ENCODE data around the gene FASTKD2.

- TF ChIP-seq CTCF (IDR thresholded peaks at IDR 0.05; ENCODE audit: low read length) (no peak), EZH2 (IDR thresholded peaks at IDR 0.05; ENCODE audit: borderline replicate concordance, low read length) (no peak)
These were observed 36.9 kb upstream of the FASTKD2 start for GRCh38 chr2:206728277-206729199.

All from OCI-LY1 (cell line).